ENCODE data around the gene HIBADH.

- TF ChIP-seq, protein P1, sequence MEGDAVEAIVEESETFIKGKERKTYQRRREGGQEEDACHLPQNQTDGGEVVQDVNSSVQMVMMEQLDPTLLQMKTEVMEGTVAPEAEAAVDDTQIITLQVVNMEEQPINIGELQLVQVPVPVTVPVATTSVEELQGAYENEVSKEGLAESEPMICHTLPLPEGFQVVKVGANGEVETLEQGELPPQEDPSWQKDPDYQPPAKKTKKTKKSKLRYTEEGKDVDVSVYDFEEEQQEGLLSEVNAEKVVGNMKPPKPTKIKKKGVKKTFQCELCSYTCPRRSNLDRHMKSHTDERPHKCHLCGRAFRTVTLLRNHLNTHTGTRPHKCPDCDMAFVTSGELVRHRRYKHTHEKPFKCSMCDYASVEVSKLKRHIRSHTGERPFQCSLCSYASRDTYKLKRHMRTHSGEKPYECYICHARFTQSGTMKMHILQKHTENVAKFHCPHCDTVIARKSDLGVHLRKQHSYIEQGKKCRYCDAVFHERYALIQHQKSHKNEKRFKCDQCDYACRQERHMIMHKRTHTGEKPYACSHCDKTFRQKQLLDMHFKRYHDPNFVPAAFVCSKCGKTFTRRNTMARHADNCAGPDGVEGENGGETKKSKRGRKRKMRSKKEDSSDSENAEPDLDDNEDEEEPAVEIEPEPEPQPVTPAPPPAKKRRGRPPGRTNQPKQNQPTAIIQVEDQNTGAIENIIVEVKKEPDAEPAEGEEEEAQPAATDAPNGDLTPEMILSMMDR (IDR thresholded peaks at IDR 0.05): no peak
- TF ChIP-seq POLR2A (IDR thresholded peaks at IDR 0.05) (no peak), POLR2AphosphoS5 (IDR thresholded peaks at IDR 0.05; ENCODE audit: insufficient read depth in 1 of 2, low read depth in 1 of 2) (no peak)
These were observed 135.9 kb downstream of the HIBADH start for GRCh38 chr7:27526611-27527347.

All from vagina (tissue), 2 donors.